ENCODE results near the gene OR7C1.

GRCh38 chr19:14840206-14840605 lies 5.2 kb upstream of the OR7C1 start:
- TF ChIP-seq CTCF (IDR thresholded peaks at IDR 0.05) = no peak
- no peak for TF ChIP-seq POLR2A (IDR thresholded peaks at IDR 0.05)
- no peak for TF ChIP-seq POLR2AphosphoS5 (IDR thresholded peaks at IDR 0.05)

Measured in gastroesophageal sphincter (tissue), 3 donors.